HepG2 (cell line): ENCODE results near the gene CD109. TPM values are rescaled to one million over a fixed set of nuclear protein-coding genes. Genes with fewer than 3 reads are reported as not detected.

Experiments used
- ATF4 ChIP-seq, 2 experiments: fragments of 450-650 bp in 1 of 2; sonication (generic) in 1 of 2; formaldehyde crosslinking; IDR thresholded peaks; 2 replicates each; pipeline versions ENCODE4 v1.5.0 to v1.8.0; 2020 to 2022; ENCODE audit warnings: mild to moderate bottlenecking in 1 of 2, missing genetic modification reagents in 1 of 2
- BRCA1 ChIP-seq: sonication (generic); formaldehyde crosslinking; IDR thresholded peaks from 2 replicates; pipeline ENCODE4 v1.4.0; 2020; ENCODE audit warnings: missing genetic modification reagents
- CEBPB ChIP-seq: IDR thresholded peaks from 2 replicates; pipeline ENCODE4 v1.6.1; 2011; ENCODE audit warnings: low read depth, low read length, improper control_type of control experiment, borderline replicate concordance
- CEBPG ChIP-seq: IDR thresholded peaks from 2 replicates; pipeline ENCODE4 v1.6.1; 2016
- CTCF ChIP-seq: sonication (generic); formaldehyde crosslinking; IDR thresholded peaks from 2 replicates; pipeline ENCODE4 v1.5.0; 2020; ENCODE audit warnings: mild to moderate bottlenecking, missing genetic modification reagents, moderate library complexity
- ELF3 ChIP-seq: IDR thresholded peaks from 2 replicates; pipeline ENCODE4 v1.6.1; 2016; ENCODE audit warnings: missing genetic modification reagents, missing compliant biosample characterization
- ETV5 ChIP-seq: IDR thresholded peaks from 2 replicates; pipeline ENCODE4 v1.6.1; 2018; ENCODE audit warnings: missing biosample characterization, missing genetic modification reagents, inconsistent platforms, borderline replicate concordance
- FOXA1 ChIP-seq, 2 experiments: fragments of 450-650 bp in 1 of 2; sonication (generic) in 1 of 2; formaldehyde crosslinking in 1 of 2; IDR thresholded peaks; 2 replicates each; pipeline versions ENCODE4 v1.4.0 to v1.6.1; 2016 to 2020; ENCODE audit warnings: missing genetic modification reagents in 1 of 2
- FOXA3 ChIP-seq: IDR thresholded peaks from 2 replicates; pipeline ENCODE4 v1.6.1; 2016; ENCODE audit warnings: missing genetic modification reagents, missing compliant biosample characterization
- IRF2 ChIP-seq: IDR thresholded peaks from 2 replicates; pipeline ENCODE4 v1.6.1; 2018; ENCODE audit warnings: missing genetic modification reagents, missing compliant biosample characterization
- MIXL1 ChIP-seq: IDR thresholded peaks from 2 replicates; pipeline ENCODE4 v1.6.1; 2016
- PHF20 ChIP-seq: sonication (generic); formaldehyde crosslinking; IDR thresholded peaks from 2 replicates; pipeline ENCODE4 v1.5.0; 2020; ENCODE audit warnings: mild to moderate bottlenecking, missing genetic modification reagents
- RBM22 ChIP-seq: fragments of 200-400 bp; formaldehyde crosslinking; optimal IDR thresholded peaks from 2 replicates; pipeline ENCODE3; 2017; ENCODE audit warnings: mild to moderate bottlenecking, low read length, moderate library complexity
- SMC3 ChIP-seq: IDR thresholded peaks from 2 replicates; pipeline ENCODE4 v1.6.1; 2011; ENCODE audit warnings: low read length, improper control_type of control experiment
- SNRNP70 ChIP-seq: fragments of 200-400 bp; formaldehyde crosslinking; IDR thresholded peaks from 2 replicates; pipeline ENCODE4 v1.6.1; 2017; ENCODE audit warnings: mild to moderate bottlenecking, low read depth, low read length, moderate library complexity
- SRSF9 ChIP-seq: fragments of 200-400 bp; formaldehyde crosslinking; IDR thresholded peaks from 2 replicates; pipeline ENCODE4 v1.6.1; 2018; ENCODE audit warnings: borderline replicate concordance, mild to moderate bottlenecking, low read depth, low read length; ENCODE audit not compliant: insufficient read depth, poor library complexity, severe bottlenecking
- TEAD3 ChIP-seq: optimal IDR thresholded peaks from 2 replicates; pipeline ENCODE3; 2016; ENCODE audit warnings: borderline replicate concordance
- XRCC5 ChIP-seq: fragments of 200-400 bp; formaldehyde crosslinking; optimal IDR thresholded peaks from 2 replicates; pipeline ENCODE3; 2017; ENCODE audit warnings: mild to moderate bottlenecking, low read length
- ZBTB20 ChIP-seq: sonication (generic); formaldehyde crosslinking; IDR thresholded peaks from 2 replicates; pipeline ENCODE4 v1.8.1; 2023; ENCODE audit warnings: missing genetic modification reagents, low read depth, mild to moderate bottlenecking, borderline replicate concordance
- ZBTB25 ChIP-seq: IDR thresholded peaks from 2 replicates; pipeline ENCODE4 v1.6.1; 2018; ENCODE audit warnings: missing genetic modification reagents
- ZBTB43 ChIP-seq: sonication (generic); formaldehyde crosslinking; conservative IDR thresholded peaks from 2 replicates; pipeline ENCODE4 v1.4.0; 2020; ENCODE audit warnings: missing genetic modification reagents
- ZIK1 ChIP-seq: sonication (generic); formaldehyde crosslinking; IDR thresholded peaks from 2 replicates; pipeline ENCODE4 v1.5.0; 2020; ENCODE audit warnings: mild to moderate bottlenecking, low read depth, missing genetic modification reagents, borderline replicate concordance
- ZNF563 ChIP-seq: sonication (generic); formaldehyde crosslinking; IDR thresholded peaks from 2 replicates; pipeline ENCODE4 v1.8.0; 2022; ENCODE audit warnings: mild to moderate bottlenecking, moderate library complexity, missing genetic modification reagents
- polyA plus RNA-seq, 8 experiments: library from polyadenylated mRNA; depleted of rRNA in 3 of 8; stranded (reverse) in 7 of 8; unstranded in 1 of 8; fragments of >200 nt; fragmentation: Illumina TruSeq in 4 of 8; extraction: Trizol in 4 of 8; gene quantifications; 2 replicates each; pipeline versions ENCODE4 v1.2.1 to v1.2.3, GENCODE V29; 2011 to 2016; ENCODE audit warnings: low read depth in 4 of 8, missing spikeins in 1 of 8, mixed read lengths in 1 of 8; ENCODE audit not compliant: insufficient read depth in 1 of 8
- total RNA-seq, 5 experiments: library from RNA; depleted of rRNA; stranded (reverse); fragments of >200 nt; fragmentation: Illumina TruSeq; extraction: Trizol; gene quantifications; 2 replicates each; pipeline ENCODE4 v1.2.3, GENCODE V29; 2016; ENCODE audit warnings: low read depth in 1 of 5

CD109 gene
- total and polyA plus RNA-seq, 2 of the 13 experiments (the other 11 are each of a cell fraction or from before 2014, with no cell fraction given), result 0.93 to 2.1 TPM

- TF ChIP-seq ZBTB43 (CRISPR knock-in tag), result no peak
- TF ChIP-seq ZNF563 (CRISPR knock-in tag), result no peak
- TF ChIP-seq ZIK1, result no peak
- TF ChIP-seq CEBPB, result peak; percentile 4; the same call in 1 of the 2 replicates
- no peak for TF ChIP-seq SNRNP70
- TF ChIP-seq MIXL1 (CRISPR knock-in tag), result peak; percentile 52; the same call in 1 of the 2 replicates
- TF ChIP-seq SRSF9, result no peak
- TF ChIP-seq ELF3 (CRISPR knock-in tag), result peak; percentile 24; the same call in 1 of the 2 replicates
- TF ChIP-seq ETV5 (CRISPR knock-in tag), result 0 out of 2 replicates have a peak, but pooled peaks have one; percentile 15
- peak; percentile 56; the same call in 1 of the 2 replicates for TF ChIP-seq CEBPG (CRISPR knock-in tag)
- peak; percentile 83 for TF ChIP-seq SMC3
- TF ChIP-seq BRCA1 (CRISPR knock-in tag), result no peak
- peak; percentile 47; the same call in 1 of the 2 replicates for TF ChIP-seq ZBTB25 (CRISPR knock-in tag)
- no peak for TF ChIP-seq ZBTB20 (CRISPR knock-in tag)
- TF ChIP-seq RBM22, result no peak
- peak; percentile 53 for TF ChIP-seq XRCC5
- TF ChIP-seq FOXA3, result 0 out of 2 replicates have a peak, but pooled peaks have one; percentile 8
- peak; percentile 91 for TF ChIP-seq CTCF (CRISPR knock-in tag)
- no peak for TF ChIP-seq PHF20 (CRISPR knock-in tag)
- TF ChIP-seq FOXA1 (IDR thresholded peaks at IDR 0.05), result no peak
- TF ChIP-seq FOXA1 (CRISPR knock-in tag; IDR thresholded peaks at IDR 0.05), result no peak
- TF ChIP-seq ATF4 (CRISPR knock-in tag; IDR thresholded peaks at IDR 0.05), result peak in 1 of 2 experiments; percentile 38; a peak in 1 of 4 replicates
- TF ChIP-seq TEAD3 (CRISPR knock-in tag), result peak; percentile 19
- TF ChIP-seq IRF2 (CRISPR knock-in tag), result 0 out of 2 replicates have a peak, but pooled peaks have one; percentile 29
These were observed 20.4 kb upstream of the CD109 start (continued) for GRCh38 chr6:73675466-73676098.
